ENCODE data around the gene CRMP1. TPM values are rescaled to one million over a fixed set of nuclear protein-coding genes. Genes with fewer than 3 reads are reported as not detected.

Gene CRMP1
- total RNA-seq, 1 donor from 2014 or later: 2.9 TPM

GRCh38 chr4:5921101-5921980 lies 28.5 kb upstream of the CRMP1 start:
- DNase-seq (ENCODE audit: extremely low read depth, low read depth, low spot score): no peak

DNA sequence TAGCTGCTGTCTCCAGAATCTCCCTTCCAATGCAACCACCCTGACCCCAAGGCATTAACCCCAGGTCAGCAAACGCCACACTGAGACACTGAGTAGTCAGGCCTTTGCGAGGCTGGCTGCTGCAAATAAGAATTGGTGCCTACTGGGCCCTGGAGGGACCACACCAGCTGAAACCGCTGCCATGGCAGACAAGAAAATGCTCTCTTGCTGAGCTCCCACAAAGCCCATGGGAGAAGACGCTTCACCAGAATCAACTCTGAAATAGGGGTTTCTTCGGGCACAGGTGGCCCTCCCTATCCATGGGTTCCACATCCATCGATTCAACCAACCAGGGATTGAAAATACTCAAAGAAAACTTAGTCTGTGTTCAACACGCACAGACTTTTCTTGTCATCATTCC lies 26.7 kb upstream of the CRMP1 start:
- no peak for DNase-seq (ENCODE audit: extremely low read depth, low read depth, low spot score)

GRCh38 chr4:5919044-5919443 lies 26.2 kb upstream of the CRMP1 start:
- DNase-seq (ENCODE audit: extremely low read depth, low read depth, low spot score): no peak

DNA sequence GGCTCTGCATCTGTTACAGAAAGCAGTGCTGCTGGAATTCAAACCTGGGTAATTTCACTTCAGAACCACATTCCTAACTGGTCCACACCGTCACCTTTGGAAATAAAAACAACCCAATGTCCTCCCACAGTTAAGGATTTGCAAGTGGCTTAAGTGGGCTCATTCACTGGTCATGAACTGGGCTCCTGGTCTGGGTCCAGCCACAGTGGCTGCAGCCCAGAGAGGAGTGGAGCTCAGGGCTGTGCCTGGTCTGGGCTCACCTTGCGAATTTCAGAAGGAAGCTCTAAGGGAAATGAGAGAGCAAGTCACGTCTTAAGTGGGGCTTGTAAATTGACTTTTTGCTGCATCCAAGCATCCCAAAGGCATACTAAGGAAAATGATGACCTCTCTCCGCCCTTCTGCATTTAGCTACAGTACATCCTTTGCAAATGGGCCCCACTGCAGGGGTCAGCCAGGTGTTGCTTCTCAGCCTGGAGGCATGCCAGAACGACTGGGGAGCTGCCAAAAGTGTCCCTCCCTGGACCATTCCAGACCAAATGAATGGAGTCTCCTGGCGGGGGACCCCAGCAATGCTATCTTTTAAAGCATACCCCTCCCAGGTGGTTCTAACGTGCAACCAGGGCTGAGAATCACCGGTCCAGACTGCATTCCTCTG lies 25.6 kb upstream of the CRMP1 start:
- DNase-seq (ENCODE audit: extremely low read depth, low read depth, low spot score): no peak

DNA sequence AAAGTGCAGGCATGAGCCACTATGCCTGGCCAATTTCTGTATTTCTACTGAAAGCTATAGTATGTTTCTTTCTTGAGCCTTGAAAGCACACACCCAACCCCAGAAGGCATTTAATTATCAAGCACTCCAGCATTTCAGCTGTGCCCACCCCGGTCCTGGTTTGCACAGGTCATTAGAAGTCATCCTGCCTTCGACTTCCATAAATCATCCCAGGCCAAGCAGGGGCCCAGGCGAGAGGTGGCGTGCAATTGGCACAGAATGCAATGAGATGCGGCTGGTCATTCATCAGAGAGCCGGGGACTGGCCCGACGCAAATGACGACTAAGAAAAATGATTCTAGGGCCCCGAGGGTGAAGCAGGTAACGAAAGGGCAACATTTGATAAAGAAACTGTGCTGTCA lies 24.8 kb upstream of the CRMP1 start:
- no peak for DNase-seq (ENCODE audit: extremely low read depth, low read depth, low spot score)

DNA sequence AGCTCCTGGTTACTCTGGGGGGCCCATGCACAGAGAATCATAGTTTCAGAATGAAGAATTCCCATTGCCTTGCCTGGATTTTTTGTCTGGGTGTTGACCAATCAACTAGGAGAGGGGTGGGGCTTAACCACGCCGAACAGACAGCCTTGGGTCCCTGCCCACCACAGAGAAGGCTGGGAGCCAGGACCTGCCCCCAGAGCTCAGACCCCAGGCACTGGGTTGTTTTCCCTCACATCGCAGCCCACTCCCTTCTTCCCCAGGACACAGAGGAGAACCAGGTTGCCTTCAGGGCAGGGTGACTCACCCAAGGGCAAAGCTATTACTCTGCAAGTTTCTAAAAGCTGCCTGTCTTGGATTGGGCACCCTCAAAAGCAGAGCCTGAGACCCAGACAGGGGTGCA lies 23.3 kb upstream of the CRMP1 start:
- no peak for DNase-seq (ENCODE audit: extremely low read depth, low read depth, low spot score)

DNA sequence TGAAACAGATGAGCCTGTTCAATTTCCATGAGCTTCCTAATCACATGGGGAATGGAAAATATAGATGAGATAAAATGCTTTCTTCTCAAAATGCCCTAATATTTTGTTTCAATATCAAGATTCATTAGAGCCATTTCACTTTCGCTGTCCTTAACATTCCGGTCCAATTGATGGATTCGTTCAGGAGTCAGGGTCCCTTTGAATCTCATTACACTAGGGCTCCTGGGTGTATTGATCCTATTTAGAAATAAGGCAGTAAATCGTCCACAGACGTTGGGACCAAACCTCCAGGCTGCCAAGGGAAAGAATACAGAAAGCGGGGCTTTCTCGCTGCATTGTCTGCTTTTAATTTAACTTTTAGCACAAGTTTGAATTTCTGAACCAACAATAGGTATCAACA lies 20.6 kb upstream of the CRMP1 start:
- no peak for DNase-seq (ENCODE audit: extremely low read depth, low read depth, low spot score)

DNA sequence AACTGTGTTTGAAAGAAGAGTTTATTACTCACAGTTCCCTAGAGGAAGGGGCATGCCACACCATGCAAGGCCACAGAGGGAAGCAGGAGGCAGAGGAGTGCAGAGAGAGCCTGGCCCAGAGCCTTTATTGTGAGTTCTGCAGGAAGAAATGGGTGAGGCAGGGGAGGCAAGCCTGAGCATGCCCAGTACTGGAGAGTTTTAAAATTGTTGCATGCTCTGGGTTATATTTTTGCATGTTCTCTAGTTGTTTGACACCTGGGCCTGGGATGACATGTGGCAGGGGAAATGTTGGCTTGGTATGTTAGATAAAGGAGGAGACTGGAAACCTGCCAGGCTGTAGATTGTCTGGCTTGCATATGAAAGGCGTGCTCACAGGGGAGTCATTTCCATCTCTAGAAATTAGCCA lies 19.7 kb upstream of the CRMP1 start:
- DNase-seq (ENCODE audit: extremely low read depth, low read depth, low spot score): no peak

DNA sequence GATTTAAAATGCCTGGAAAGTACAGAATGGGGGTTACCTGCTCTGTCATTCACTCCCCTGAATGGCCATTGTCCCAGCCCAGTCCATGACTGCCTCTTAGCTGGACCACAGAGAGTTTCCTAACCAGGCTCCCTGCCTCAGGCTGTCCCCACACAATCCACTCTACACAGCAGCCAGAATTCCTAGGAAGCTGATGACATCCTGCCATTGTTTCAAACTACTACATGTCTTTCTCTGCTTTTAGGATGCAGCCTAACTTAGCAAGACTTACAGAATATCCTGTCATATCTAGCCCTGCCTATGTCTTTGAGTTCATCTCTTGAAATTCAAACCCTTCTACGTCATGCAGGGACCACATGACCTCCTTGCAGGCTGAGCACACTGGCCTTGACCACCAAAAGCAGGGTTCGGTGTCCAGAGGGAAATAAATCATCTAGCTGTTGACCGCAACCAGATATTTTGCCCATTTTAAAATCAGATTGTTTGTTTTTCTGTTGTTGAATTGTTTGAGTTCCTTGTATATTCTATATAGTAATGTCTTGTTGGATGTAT lies 16.1 kb upstream of the CRMP1 start:
- DNase-seq (ENCODE audit: extremely low read depth, low read depth, low spot score): no peak

DNA sequence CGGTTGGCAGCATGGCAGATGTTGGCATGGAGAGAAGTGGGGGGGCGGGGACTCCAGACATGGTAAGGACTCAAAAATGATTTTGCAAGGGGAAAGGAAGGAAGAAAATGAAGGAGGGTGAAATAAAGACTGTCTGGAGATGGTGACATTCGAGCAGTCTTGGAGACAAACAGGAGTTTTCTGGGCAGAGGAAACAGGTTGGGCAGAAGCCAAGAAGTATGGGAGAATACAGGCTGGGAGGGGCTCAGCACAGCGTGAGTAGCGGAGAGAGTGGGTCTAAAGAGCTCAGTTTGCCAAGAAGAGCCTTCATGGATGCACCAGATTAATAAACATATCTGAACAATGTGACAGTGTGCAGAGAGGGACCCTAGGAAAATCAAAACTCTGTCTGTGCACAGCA lies 13.3 kb upstream of the CRMP1 start:
- no peak for DNase-seq (ENCODE audit: extremely low read depth, low read depth, low spot score)

GRCh38 chr4:5905714-5906113 lies 12.8 kb upstream of the CRMP1 start:
- DNase-seq (ENCODE audit: extremely low read depth, low read depth, low spot score): no peak

DNA sequence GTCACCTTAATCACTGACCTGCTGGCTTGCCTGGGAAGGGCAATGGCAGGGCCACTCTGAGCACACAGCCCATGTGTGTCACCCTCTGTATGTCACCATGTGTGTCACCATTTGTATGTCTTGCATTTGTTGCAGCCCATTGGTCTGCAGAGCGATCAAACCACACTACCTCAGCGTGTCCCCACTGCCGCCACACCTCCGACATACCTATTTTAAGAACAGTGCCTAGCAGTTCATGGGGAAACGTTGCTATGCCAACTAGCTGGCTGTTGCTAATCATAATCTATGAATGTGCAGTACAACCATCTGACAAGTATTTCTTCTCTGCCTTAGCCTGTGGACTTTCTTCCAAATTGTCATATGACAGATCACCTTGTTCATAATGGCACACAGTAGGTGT lies 8.0 kb upstream of the CRMP1 start:
- no peak for DNase-seq (ENCODE audit: extremely low read depth, low read depth, low spot score)

DNA sequence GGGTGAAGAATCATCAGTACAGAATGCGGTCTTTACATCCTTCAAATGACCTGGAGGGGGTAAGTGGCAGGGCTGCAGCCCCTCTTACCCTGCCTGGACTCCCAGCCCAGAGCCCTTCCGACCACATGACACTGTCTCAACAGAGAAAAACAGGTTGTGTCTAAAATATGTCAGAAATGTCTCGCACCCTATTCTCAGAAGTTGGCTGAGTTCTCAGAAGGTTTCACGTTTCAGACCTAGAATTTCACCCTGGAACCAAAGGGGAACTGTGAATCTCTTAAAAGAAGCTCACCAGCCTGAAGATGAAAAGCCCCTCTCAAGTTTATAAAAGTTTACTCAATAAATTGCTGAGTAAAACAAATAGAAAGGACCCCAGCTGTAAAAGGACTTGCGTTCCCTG lies 7.0 kb upstream of the CRMP1 start:
- no peak for DNase-seq (ENCODE audit: extremely low read depth, low read depth, low spot score)

- DNase-seq (ENCODE audit: extremely low read depth, low read depth, low spot score): no peak
Measured at GRCh38 chr4:5899396-5899795, 6.5 kb upstream of the CRMP1 start.

- no peak for DNase-seq (ENCODE audit: extremely low read depth, low read depth, low spot score)
Measured at GRCh38 chr4:5897674-5898073, 4.8 kb upstream of the CRMP1 start.

- DNase-seq (ENCODE audit: extremely low read depth, low read depth, low spot score): no peak
Measured at GRCh38 chr4:5895287-5895686, 2.4 kb upstream of the CRMP1 start.

DNA sequence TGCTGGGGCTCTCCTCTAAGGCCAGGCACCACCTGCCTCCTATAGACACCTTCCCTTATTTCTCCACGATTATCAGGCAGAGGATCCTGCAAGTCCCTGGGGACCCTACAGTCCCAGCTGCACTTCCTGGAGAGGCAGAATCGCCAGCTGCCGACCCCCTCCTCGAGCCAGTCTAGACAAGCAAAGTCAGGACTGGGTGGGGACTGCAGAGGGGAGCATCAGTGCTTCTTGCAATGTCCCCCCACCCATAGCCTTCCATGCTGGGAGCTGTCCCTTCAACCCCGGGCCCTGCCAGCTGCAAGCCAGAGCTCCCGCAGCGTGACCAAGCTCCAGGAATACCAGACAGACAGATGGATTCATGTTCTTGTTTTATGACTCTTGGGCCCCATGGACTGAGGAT lies 1.4 kb upstream of the CRMP1 start:
- DNase-seq (ENCODE audit: extremely low read depth, low read depth, low spot score): no peak

DNA sequence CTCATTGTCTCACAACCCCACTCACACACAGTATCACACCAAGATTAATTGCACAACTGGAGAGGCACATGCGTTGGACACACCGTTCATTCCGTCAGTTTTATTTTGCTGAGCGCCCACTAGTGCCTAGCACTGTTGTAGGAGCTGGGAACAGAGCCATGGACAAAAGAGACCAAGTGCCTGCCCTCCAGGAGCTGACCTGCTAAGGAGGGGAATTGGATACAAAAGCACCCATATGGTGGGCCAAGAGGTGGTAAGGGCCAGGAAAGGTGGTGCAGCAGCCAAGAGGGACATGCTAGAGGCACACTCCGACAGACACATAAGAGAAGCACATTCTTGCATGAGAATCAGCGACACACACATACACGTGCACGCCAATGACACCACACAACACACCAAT lies 705 bp upstream of the CRMP1 start:
- no peak for DNase-seq (ENCODE audit: extremely low read depth, low read depth, low spot score)

DNA sequence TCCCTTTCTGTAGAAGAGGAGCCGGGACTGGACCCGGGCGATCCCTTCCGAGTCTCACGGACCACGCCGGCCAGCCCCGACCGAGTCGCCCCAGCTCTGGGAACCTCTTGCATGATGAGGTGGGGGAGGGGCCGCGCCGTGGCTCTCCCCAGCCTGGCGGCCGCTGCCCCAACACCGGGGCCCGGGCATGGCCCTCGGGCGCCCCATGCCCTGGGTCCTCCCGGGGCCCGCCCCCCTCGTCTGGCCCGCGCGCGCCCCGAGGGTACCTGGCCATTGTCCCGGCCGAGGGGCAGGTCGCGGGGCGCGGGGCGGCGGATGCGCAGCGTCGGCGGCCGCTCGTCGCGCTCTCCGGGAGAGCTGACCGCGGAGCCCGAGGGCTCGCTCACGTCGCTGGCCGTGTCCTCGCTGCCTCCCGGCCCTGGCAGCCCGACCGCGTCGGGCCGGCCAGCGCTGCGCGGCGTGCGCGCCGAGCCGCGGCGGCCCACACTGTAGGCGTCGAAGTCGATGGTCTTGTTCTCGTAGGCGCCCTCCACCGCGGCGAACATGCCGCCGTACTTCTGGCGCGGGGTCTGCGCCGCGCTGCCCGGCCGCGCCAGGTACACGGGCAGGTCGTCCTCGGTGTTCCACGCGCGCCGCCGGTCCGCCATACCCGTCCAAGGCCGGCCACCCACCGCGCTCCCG lies 423 bp downstream of the CRMP1 start:
- DNase-seq (ENCODE audit: extremely low read depth, low read depth, low spot score): no peak

- DNase-seq (ENCODE audit: extremely low read depth, low read depth, low spot score): no peak
Measured at GRCh38 chr4:5891563-5892322, 1.1 kb downstream of the CRMP1 start.

Data from glomerular endothelial cell (primary cell).